ENCODE measurements around the gene ZNF837.

DNA sequence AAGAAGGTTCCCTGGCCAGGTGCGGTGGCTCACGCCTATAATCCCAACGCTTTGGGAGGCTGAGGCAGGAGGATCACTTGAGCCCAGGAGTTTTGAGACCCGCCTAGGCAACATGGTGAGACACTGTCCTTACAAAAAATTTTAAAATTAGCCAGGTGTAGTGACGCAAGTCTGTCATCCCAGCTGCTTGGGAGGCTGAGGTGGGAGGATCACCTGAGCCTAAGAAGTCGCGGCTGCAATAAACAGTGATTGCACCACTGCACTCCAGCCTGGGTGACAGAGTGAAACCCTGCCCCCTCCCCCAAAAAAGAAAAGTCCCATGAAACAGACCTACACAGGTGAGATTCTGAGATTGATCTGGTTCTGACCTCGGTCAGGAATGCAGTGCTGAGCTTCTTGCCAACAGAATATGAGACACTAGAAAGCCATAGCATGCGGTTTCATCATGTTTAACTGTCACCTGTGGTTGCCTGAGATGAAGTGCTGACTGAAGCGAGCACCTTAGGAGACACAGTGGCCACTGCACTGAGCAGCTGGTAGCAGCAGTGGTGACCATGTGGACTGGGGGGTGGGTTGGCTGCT, 25.5 kb downstream of the ZNF837 start:
- TF ChIP-seq, protein P1, sequence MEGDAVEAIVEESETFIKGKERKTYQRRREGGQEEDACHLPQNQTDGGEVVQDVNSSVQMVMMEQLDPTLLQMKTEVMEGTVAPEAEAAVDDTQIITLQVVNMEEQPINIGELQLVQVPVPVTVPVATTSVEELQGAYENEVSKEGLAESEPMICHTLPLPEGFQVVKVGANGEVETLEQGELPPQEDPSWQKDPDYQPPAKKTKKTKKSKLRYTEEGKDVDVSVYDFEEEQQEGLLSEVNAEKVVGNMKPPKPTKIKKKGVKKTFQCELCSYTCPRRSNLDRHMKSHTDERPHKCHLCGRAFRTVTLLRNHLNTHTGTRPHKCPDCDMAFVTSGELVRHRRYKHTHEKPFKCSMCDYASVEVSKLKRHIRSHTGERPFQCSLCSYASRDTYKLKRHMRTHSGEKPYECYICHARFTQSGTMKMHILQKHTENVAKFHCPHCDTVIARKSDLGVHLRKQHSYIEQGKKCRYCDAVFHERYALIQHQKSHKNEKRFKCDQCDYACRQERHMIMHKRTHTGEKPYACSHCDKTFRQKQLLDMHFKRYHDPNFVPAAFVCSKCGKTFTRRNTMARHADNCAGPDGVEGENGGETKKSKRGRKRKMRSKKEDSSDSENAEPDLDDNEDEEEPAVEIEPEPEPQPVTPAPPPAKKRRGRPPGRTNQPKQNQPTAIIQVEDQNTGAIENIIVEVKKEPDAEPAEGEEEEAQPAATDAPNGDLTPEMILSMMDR (IDR thresholded peaks at IDR 0.05), result no peak
- TF ChIP-seq POLR2A (IDR thresholded peaks at IDR 0.05) (no peak), EP300 (IDR thresholded peaks at IDR 0.05) (no peak), POLR2AphosphoS5 (IDR thresholded peaks at IDR 0.05) (no peak)

All from upper lobe of left lung (tissue), 4 donors.